ENCODE data around the gene ATP11A. TPM values are rescaled to one million over a fixed set of nuclear protein-coding genes. Genes with fewer than 3 reads are reported as not detected.

ATP11A gene
- total and polyA plus RNA-seq, 8 donors, result 9.3 to 51.0 (median 30.5) TPM

DNA sequence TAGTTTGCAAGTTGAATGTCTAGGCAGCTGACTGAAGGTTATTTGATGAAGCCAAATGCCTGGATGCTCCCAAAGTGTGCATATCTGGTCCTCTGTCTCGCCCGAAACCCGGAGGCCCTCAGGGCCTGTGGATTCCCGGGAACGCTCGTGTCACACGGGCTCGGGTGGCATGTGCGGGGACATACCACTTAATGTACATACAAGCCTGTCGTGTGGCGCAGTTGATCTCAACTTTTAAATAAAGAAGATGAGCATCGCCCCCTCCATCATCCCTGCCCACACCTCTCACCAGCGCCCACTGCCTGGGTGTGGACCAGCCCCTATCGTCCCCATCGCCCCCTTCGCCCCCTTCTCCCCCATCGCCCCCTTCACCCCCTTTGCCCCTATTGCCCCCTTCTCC lies 33.9 kb downstream of the ATP11A start:
- TF ChIP-seq, protein P1, sequence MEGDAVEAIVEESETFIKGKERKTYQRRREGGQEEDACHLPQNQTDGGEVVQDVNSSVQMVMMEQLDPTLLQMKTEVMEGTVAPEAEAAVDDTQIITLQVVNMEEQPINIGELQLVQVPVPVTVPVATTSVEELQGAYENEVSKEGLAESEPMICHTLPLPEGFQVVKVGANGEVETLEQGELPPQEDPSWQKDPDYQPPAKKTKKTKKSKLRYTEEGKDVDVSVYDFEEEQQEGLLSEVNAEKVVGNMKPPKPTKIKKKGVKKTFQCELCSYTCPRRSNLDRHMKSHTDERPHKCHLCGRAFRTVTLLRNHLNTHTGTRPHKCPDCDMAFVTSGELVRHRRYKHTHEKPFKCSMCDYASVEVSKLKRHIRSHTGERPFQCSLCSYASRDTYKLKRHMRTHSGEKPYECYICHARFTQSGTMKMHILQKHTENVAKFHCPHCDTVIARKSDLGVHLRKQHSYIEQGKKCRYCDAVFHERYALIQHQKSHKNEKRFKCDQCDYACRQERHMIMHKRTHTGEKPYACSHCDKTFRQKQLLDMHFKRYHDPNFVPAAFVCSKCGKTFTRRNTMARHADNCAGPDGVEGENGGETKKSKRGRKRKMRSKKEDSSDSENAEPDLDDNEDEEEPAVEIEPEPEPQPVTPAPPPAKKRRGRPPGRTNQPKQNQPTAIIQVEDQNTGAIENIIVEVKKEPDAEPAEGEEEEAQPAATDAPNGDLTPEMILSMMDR (IDR thresholded peaks at IDR 0.05), result no peak
- ATAC-seq (no peak), FAIRE-seq (no peak), DNase-seq (no peak)
- Histone ChIP-seq H3K4me3 (no peak overlapping the region), H3K27ac (peak overlapping the region in 1 of 4 donors; percentile 53), H3K4me1 (peaks cover 10 to 29% (median 20%) of the 10 kb centered on the region in 3 donors), H3K36me3 (no peaks in the 10 kb centered on the region), H3K9me3 (no peaks in the 10 kb centered on the region), H3K27me3 (no peaks in the 10 kb centered on the region)
- intact Hi-C loops (cut with DNase I), result no loop called here
- WGBS, 2 donors, result 96 to 97% methylated on average over 17 of the region's 17 CpGs

- ATAC-seq (no peak), FAIRE-seq (no peak), DNase-seq (no peak)
- peaks cover 10 to 29% (median 20%) of the 10 kb centered on the region in 3 donors for H3K4me1 ChIP-seq
- no peaks in the 10 kb centered on the region for H3K36me3 ChIP-seq
- H3K4me3 ChIP-seq, result no peak overlapping the region
- intact Hi-C loops (cut with DNase I), result no loop called here
- no peaks in the 10 kb centered on the region for H3K27me3 ChIP-seq
- H3K27ac ChIP-seq, result peak overlapping the region in 2 of 4 donors; percentile 15 to 23
- H3K9me3 ChIP-seq, result no peaks in the 10 kb centered on the region
- WGBS, 2 donors, result 85 to 87% methylated on average over 12 of the region's 12 CpGs
- TF ChIP-seq, protein P1 (IDR thresholded peaks at IDR 0.05), result no peak
Measured at GRCh38 chr13:112724788-112725345, 35.0 kb downstream of the ATP11A start.

- no peak overlapping the region for H3K4me3 ChIP-seq
- H3K27me3 ChIP-seq, result no peaks in the 10 kb centered on the region
- intact Hi-C loops (cut with DNase I), result no loop called here
- no peaks in the 10 kb centered on the region for H3K9me3 ChIP-seq
- H3K27ac ChIP-seq, result peak overlapping the region in 2 of 4 donors; percentile 15 to 23
- ATAC-seq (peak in 2 of 4 donors; percentile 14 to 29), FAIRE-seq (no peak), DNase-seq (no peak)
- H3K36me3 ChIP-seq, result no peaks in the 10 kb centered on the region
- H3K4me1 ChIP-seq, result peaks cover 10 to 29% (median 20%) of the 10 kb centered on the region in 3 donors
- TF ChIP-seq, protein P1 (IDR thresholded peaks at IDR 0.05), result no peak
- 67 to 70% methylated on average over 18 of the region's 18 CpGs for WGBS, 2 donors
Measured at GRCh38 chr13:112725346-112726015, 35.6 kb downstream of the ATP11A start.

DNA sequence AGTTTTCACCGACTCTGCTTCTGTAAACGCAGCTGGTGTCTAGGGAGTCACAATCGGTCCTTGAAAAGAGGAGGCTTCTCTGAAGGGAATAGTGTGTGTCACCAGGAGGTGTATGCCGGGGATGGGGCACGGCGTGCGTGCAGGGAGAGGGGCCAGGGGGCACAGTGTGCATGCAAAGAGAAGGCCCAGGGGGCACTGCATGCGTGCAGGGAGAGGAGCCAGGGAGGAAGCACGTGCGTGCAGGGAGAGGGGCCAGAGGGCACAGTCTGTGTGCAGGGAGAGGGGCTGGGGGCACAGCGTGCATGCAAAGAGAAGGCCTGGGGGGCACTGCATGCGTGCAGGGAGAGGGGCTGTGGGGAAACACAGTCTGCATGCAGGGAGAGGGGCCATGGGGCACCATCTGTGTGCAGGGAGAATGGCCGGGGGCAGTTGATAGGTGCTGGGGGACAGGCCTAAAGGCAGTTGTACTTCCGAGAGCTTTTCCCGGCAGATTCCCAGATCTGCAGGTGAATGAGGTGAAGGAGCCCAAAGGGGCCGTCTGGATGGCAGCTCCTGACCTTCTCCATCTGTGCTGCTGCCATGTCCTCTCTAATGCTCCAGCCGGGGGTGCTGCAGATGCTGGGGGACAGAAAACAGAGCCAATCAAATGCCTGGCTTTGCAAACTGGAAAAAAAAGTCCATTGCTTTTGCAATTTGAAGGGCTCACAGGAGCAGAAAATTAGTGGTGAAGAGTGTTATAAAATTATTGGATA lies 36.4 kb downstream of the ATP11A start:
- 73 to 79% methylated on average over 17 of the region's 17 CpGs for WGBS, 2 donors
- ATAC-seq (no peak), FAIRE-seq (no peak), DNase-seq (no peak)
- peaks cover 10 to 29% (median 20%) of the 10 kb centered on the region in 3 donors for H3K4me1 ChIP-seq
- H3K36me3 ChIP-seq, result no peaks in the 10 kb centered on the region
- H3K9me3 ChIP-seq, result no peaks in the 10 kb centered on the region
- H3K27me3 ChIP-seq, result no peaks in the 10 kb centered on the region
- no peak overlapping the region for H3K4me3 ChIP-seq
- H3K27ac ChIP-seq, result peak overlapping the region in 2 of 4 donors; percentile 15 to 23
- intact Hi-C loops (cut with DNase I), result no loop called here
- TF ChIP-seq, protein P1 (IDR thresholded peaks at IDR 0.05), result no peak

Measured in pancreas (tissue), 10 donors.